AG04450 (cell line): ENCODE data around the gene SF3A1. TPM values are rescaled to one million over a fixed set of nuclear protein-coding genes. Genes with fewer than 3 reads are reported as not detected.

Source experiments
- CTCF ChIA-PET: fragments of 300-600, 350-600 bp; formaldehyde crosslinking; extraction: SDS; loops from one replicate; lab custom pipeline; 2022; ENCODE audit warnings: antibody characterized with exemption, inconsistent platforms; lab: Charles Lee
- POLR2A ChIA-PET: fragments of 350-600 bp; formaldehyde crosslinking; extraction: SDS; loops from one replicate; lab custom pipeline; 2021; ENCODE audit warnings: antibody characterized with exemption, inconsistent platforms; lab: Yijun Ruan, JAX
- DNase-seq: peaks from one replicate; pipeline ENCODE4 v3.0.0-alpha.2; 2011; ENCODE audit warnings: low read depth, low spot score
- H3K27ac ChIP-seq: one replicate; pipeline ENCODE4 v1.5.1; 2012; ENCODE audit warnings: low read depth, low read length, control low read depth
- H3K27me3 ChIP-seq: one replicate; pipeline ENCODE4 v1.6.0; 2012; ENCODE audit warnings: low read length; ENCODE audit not compliant: control insufficient read depth, insufficient read depth
- H3K4me3 ChIP-seq: 2 replicates; pipeline ENCODE4 v1.5.1; 2011; ENCODE audit warnings: mild to moderate bottlenecking, low read depth, low read length, control low read depth
- H3K9me3 ChIP-seq: 2 replicates; pipeline ENCODE4 v1.5.1; 2012; ENCODE audit warnings: low read length; ENCODE audit not compliant: control insufficient read depth, insufficient read depth
- polyA plus RNA-seq: library from polyadenylated mRNA; depleted of rRNA; stranded (reverse); fragments of >200 nt; gene quantifications from 2 replicates; pipeline ENCODE4 v1.2.3, GENCODE V29; 2011
- TF ChIP-seq, protein P1 (sequence below): IDR thresholded peaks from 2 replicates; pipeline ENCODE4 v1.5.1; 2011; ENCODE audit warnings: low read depth, low read length, control low read depth, inconsistent platforms

SF3A1 gene
- polyA plus RNA-seq, 1 experiment = 53.1 TPM

DNA sequence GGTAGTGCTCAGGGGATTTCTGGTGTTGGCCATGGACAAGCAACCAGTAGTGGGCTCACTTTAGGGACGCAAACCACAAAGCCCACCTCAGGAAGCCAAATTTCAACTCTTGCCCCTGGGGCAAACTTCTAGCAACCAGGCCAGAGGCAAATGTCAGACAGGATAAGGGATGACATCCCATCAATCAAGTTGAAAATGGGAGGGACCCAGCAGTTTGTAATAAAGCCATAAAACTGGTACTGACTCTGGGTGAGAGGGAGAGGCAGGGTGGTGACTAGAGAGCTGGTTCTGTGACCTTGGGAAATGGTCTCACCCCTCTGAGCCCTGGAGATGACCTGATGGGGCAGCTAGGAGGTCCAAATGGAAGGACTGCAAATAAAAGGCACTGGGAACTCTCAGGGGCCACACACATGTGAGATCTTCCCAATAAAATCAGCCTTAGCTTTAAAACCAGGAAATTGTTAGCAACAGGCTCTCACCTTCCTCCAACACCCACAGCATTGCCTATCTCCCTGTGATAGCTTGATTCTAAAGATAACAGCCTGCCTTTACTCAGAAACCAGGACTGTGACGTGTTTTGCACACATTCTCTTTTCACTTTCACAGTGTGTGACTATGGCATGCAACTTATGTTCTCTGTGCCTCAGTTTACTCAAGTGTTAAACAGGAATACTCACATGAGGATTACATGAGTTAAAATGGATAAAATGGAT, 23.5 kb downstream of the SF3A1 start:
- TF ChIP-seq, protein P1, sequence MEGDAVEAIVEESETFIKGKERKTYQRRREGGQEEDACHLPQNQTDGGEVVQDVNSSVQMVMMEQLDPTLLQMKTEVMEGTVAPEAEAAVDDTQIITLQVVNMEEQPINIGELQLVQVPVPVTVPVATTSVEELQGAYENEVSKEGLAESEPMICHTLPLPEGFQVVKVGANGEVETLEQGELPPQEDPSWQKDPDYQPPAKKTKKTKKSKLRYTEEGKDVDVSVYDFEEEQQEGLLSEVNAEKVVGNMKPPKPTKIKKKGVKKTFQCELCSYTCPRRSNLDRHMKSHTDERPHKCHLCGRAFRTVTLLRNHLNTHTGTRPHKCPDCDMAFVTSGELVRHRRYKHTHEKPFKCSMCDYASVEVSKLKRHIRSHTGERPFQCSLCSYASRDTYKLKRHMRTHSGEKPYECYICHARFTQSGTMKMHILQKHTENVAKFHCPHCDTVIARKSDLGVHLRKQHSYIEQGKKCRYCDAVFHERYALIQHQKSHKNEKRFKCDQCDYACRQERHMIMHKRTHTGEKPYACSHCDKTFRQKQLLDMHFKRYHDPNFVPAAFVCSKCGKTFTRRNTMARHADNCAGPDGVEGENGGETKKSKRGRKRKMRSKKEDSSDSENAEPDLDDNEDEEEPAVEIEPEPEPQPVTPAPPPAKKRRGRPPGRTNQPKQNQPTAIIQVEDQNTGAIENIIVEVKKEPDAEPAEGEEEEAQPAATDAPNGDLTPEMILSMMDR = no peak
- ChIA-PET CTCF (interaction anchor here (2.2 kb wide), 1 partner anchor 46 kb away, joined by 8 read pairs; no protein-coding TSS in a partner anchor), POLR2A (no interaction called here)
- Histone ChIP-seq H3K9me3 (no peaks in the 10 kb centered on the region), H3K27me3 (no peaks in the 10 kb centered on the region), H3K27ac (no peak overlapping the region), H3K4me3 (no peak overlapping the region)
- DNase-seq = no peak

DNA sequence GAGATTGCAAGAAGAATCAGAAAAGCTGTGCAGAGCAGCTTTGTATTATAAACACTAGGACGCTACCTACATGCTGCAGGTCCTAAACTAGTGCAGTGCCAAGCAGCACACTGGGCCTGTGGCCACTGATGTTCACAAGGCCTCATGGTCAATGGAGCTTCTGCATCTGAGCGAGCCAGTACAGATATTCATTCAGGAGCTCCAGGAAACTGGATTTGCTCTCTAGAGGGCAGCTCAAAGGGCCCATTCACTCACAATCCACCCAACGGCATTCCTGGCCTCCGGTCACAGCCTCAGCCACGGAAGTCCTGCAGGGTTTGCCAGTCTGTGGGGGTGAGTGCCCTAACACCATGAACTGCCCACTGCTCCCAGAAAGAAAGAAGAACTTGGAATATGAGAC, 24.1 kb downstream of the SF3A1 start:
- ChIA-PET CTCF (interaction anchor here (2.2 kb wide), 1 partner anchor 45 kb away, joined by 8 read pairs; no protein-coding TSS in a partner anchor), POLR2A (no interaction called here)
- Histone ChIP-seq H3K27me3 (no peaks in the 10 kb centered on the region), H3K9me3 (no peaks in the 10 kb centered on the region), H3K27ac (peak overlapping the region; percentile 21), H3K4me3 (no peak overlapping the region)
- TF ChIP-seq, protein P1 = no peak
- DNase-seq = no peak

- no peak for DNase-seq
- TF ChIP-seq, protein P1 = no peak
- Histone ChIP-seq H3K4me3 (no peak overlapping the region), H3K9me3 (no peaks in the 10 kb centered on the region), H3K27ac (no peak overlapping the region), H3K27me3 (no peaks in the 10 kb centered on the region)
- ChIA-PET CTCF (interaction anchor here (1.3 to 7.0 kb wide), 3 partner anchors 28 to 59 kb away, joined by 3 to 44 read pairs (median 5); partner anchors contain the start of genes CASTOR1, CCDC157, RNF215 and SF3A1), POLR2A (no interaction called here)
Measured at GRCh38 chr22:30328466-30329049, 28.1 kb downstream of the SF3A1 start.

- Histone ChIP-seq H3K4me3 (no peak overlapping the region), H3K9me3 (no peaks in the 10 kb centered on the region), H3K27me3 (no peaks in the 10 kb centered on the region), H3K27ac (no peak overlapping the region)
- ChIA-PET POLR2A (interaction anchor here (1.5 kb wide), 2 partner anchors 8 to 27 kb away, joined by 4 to 5 read pairs; no protein-coding TSS in a partner anchor), CTCF (interaction anchor here (1.3 to 7.0 kb wide), 3 partner anchors 29 to 59 kb away, joined by 3 to 44 read pairs (median 5); partner anchors contain the start of genes CASTOR1, CCDC157, RNF215 and SF3A1)
- TF ChIP-seq, protein P1 = no peak
- DNase-seq = no peak
Measured at GRCh38 chr22:30327864-30328345, 28.8 kb downstream of the SF3A1 start.
